PC-3 (cell line): ENCODE data around the gene ZNF771. TPM values are rescaled to one million over a fixed set of nuclear protein-coding genes. Genes with fewer than 3 reads are reported as not detected.

Experiments used
- ATAC-seq: fragments of 200-7000 bp; cut with Tn5 transposase; 2 replicates; pipeline ENCODE4 v1.9.1; 2020; ENCODE audit warnings: mild to moderate bottlenecking, moderate library complexity
- BruUV-seq: library from RNA; stranded (reverse); fragments of 400-500 nt; replicated peaks from 2 replicates; lab custom pipeline; 2021; lab: Mats Ljungman, UMichigan
- CTCF ChIA-PET: fragments of 300-600 bp; sonication (Branson Sonifier 250); formaldehyde crosslinking; loops from one replicate; lab custom pipeline; 2022; ENCODE audit warnings: antibody characterized with exemption; lab: Charles Lee
- POLR2A ChIA-PET: fragments of 300-600 bp; sonication (Branson Sonifier 250); formaldehyde crosslinking; loops from one replicate; lab custom pipeline; 2022; ENCODE audit warnings: antibody characterized with exemption; ENCODE audit not compliant: unreplicated experiment; lab: Charles Lee
- DNase-seq: peaks from one replicate; pipeline ENCODE4 v3.0.0-alpha.2; 2015
- H2AFZ ChIP-seq: fragments of 300-600 bp; sonication (generic); 2 replicates; pipeline ENCODE4 v1.6.0; 2016; ENCODE audit warnings: antibody characterized with exemption, low read length
- H3F3A ChIP-seq: fragments of 300-600 bp; sonication (generic); one replicate; pipeline ENCODE4 v1.6.0; 2017; ENCODE audit warnings: antibody characterized with exemption, low read length, control low read depth, mild to moderate bottlenecking; ENCODE audit not compliant: unreplicated experiment
- H3K27ac ChIP-seq: fragments of 300-600 bp; sonication (generic); 2 replicates; pipeline ENCODE4 v1.5.1; 2016; ENCODE audit warnings: mild to moderate bottlenecking, low read length
- H3K27me3 ChIP-seq: fragments of 300-600 bp; sonication (generic); 2 replicates; pipeline ENCODE4 v1.6.1; 2016; ENCODE audit warnings: low read length, mixed read lengths
- H3K36me3 ChIP-seq: fragments of 300-600 bp; sonication (generic); 2 replicates; pipeline ENCODE4 v1.6.1; 2016; ENCODE audit warnings: low read depth, mixed run types, low read length, mixed read lengths
- H3K4me1 ChIP-seq: fragments of 300-600 bp; sonication (generic); 2 replicates; pipeline ENCODE4 v1.5.1; 2016; ENCODE audit warnings: low read length; ENCODE audit not compliant: insufficient read depth
- H3K4me2 ChIP-seq: fragments of 300-600 bp; sonication (generic); 2 replicates; pipeline ENCODE4 v1.6.0; 2016; ENCODE audit warnings: low read length
- H3K4me3 ChIP-seq: fragments of 300-600 bp; sonication (generic); 2 replicates; pipeline ENCODE4 v1.5.1; 2016; ENCODE audit warnings: mild to moderate bottlenecking, low read length, mixed read lengths
- H3K79me2 ChIP-seq: fragments of 300-600 bp; sonication (generic); 2 replicates; pipeline ENCODE4 v1.6.1; 2017; ENCODE audit warnings: low read length, mixed read lengths
- H3K9ac ChIP-seq: fragments of 300-600 bp; sonication (generic); 2 replicates; pipeline ENCODE4 v1.6.0; 2016; ENCODE audit warnings: mild to moderate bottlenecking, low read length
- H3K9me2 ChIP-seq: fragments of 300-600 bp; sonication (generic); replicated peaks from 2 replicates; pipeline ENCODE4 v1.6.1; 2016; ENCODE audit warnings: mixed run types, low read length, mixed read lengths
- H3K9me3 ChIP-seq: fragments of 300-600 bp; sonication (generic); 2 replicates; pipeline ENCODE4 v1.6.1; 2016; ENCODE audit warnings: low read length, mixed read lengths
- H4K20me1 ChIP-seq: fragments of 300-600 bp; sonication (generic); 2 replicates; pipeline ENCODE4 v1.6.1; 2016; ENCODE audit warnings: low read length, mixed read lengths
- CTCF ChIP-seq: fragments of 300-600 bp; sonication (generic); conservative IDR thresholded peaks from 2 replicates; pipeline ENCODE4 v1.5.1; 2017; ENCODE audit warnings: antibody characterized with exemption, low read depth, mild to moderate bottlenecking, low read length
- EZH2 ChIP-seq: fragments of 300-600 bp; sonication (generic); IDR thresholded peaks from one replicate; pipeline ENCODE4 v1.6.1; 2017; ENCODE audit warnings: antibody characterized with exemption, mild to moderate bottlenecking, low read length; ENCODE audit not compliant: unreplicated experiment
- EZH2phosphoT487 ChIP-seq: fragments of 300-600 bp; sonication (generic); IDR thresholded peaks from 2 replicates; pipeline ENCODE4 v1.6.1; 2018; ENCODE audit warnings: mild to moderate bottlenecking, antibody characterized with exemption, low read length, borderline replicate concordance
- intact Hi-C: fragments of 100-400 bp; cut with micrococcal nuclease; formaldehyde crosslinking; loops from 2 replicates; pipeline ENCODE4 v1.9.0; 2023
- total RNA-seq: library from RNA; depleted of rRNA; stranded (reverse); fragments of >200 nt; gene quantifications from 2 replicates; pipeline ENCODE4 v1.2.3, GENCODE V29; 2014

Gene ZNF771
- total RNA-seq, 1 experiment from 2014 or later: 3.6 TPM

GRCh38 chr16:30444231-30445148 lies 37.1 kb downstream of the ZNF771 start:
- no peaks in the 10 kb centered on the region for H4K20me1 ChIP-seq
- H3K4me2 ChIP-seq: peak overlapping the region; percentile 98
- no peaks in the 10 kb centered on the region for H3F3A ChIP-seq
- peak overlapping the region; percentile 96 for H3K4me3 ChIP-seq
- peak overlapping the region; percentile 94 for H3K9ac ChIP-seq
- ATAC-seq: no peak
- ChIA-PET POLR2A (no interaction called here), CTCF (interaction anchor here (0.6 kb wide), 1 partner anchor 55 kb away, joined by 5 read pairs; no protein-coding TSS in a partner anchor)
- H3K79me2 ChIP-seq: peaks cover 24% of the 10 kb centered on the region
- H3K36me3 ChIP-seq: no peaks in the 10 kb centered on the region
- H3K9me2 ChIP-seq: no peaks in the 10 kb centered on the region
- TSS peak; percentile 68 for BruUV-seq
- H2AFZ ChIP-seq: peak overlapping the region; percentile 96
- peaks cover 19% of the 10 kb centered on the region for H3K4me1 ChIP-seq
- intact Hi-C loops: loop anchor here (10.0 kb wide), 1 partner anchor 80 kb away; the partner anchor contains the start of gene ZNF768
- H3K27ac ChIP-seq: no peak overlapping the region
- no peaks in the 10 kb centered on the region for H3K9me3 ChIP-seq
- no peaks in the 10 kb centered on the region for H3K27me3 ChIP-seq
- TF ChIP-seq EZH2phosphoT487: no peak
- no peak for TF ChIP-seq CTCF
- no peak for DNase-seq

GRCh38 chr16:30445149-30445407 lies 37.7 kb downstream of the ZNF771 start:
- Histone ChIP-seq H3K36me3 (no peaks in the 10 kb centered on the region), H3K4me1 (peaks cover 19% of the 10 kb centered on the region), H3F3A (no peaks in the 10 kb centered on the region), H3K9me3 (no peaks in the 10 kb centered on the region), H3K79me2 (peaks cover 24% of the 10 kb centered on the region), H3K4me2 (peak overlapping the region; percentile 98), H3K27ac (no peak overlapping the region; the same call in 1 of the 2 replicates), H4K20me1 (no peaks in the 10 kb centered on the region), H3K9ac (peak overlapping the region; percentile 94), H2AFZ (peak overlapping the region; percentile 96), H3K27me3 (no peaks in the 10 kb centered on the region), H3K9me2 (no peaks in the 10 kb centered on the region), H3K4me3 (peak overlapping the region; percentile 96)
- ATAC-seq (no peak), DNase-seq (no peak)
- ChIA-PET POLR2A (no interaction called here), CTCF (no interaction called here)
- TF ChIP-seq EZH2phosphoT487 (no peak), EZH2 (no peak), CTCF (no peak)
- no TSS peak for BruUV-seq
- intact Hi-C loops: loop anchor here (10.0 kb wide), 1 partner anchor 80 kb away; the partner anchor contains the start of gene ZNF768
